HuH-7 (cell line): ENCODE results near the gene P2RY2.
A peak's percentile ranks its signal among the peaks of the same experiment; 100 is the strongest.
"Not testable (repeated sequence)": the region's sequence is repeated elsewhere in the genome, so short reads cannot be mapped to it uniquely, and the experiment has no call there.

Experiments used
- DNase-seq: peaks from one replicate; pipeline ENCODE4 v3.0.0; 2011; ENCODE audit warnings: low spot score

The P2RY2 gene

DNA sequence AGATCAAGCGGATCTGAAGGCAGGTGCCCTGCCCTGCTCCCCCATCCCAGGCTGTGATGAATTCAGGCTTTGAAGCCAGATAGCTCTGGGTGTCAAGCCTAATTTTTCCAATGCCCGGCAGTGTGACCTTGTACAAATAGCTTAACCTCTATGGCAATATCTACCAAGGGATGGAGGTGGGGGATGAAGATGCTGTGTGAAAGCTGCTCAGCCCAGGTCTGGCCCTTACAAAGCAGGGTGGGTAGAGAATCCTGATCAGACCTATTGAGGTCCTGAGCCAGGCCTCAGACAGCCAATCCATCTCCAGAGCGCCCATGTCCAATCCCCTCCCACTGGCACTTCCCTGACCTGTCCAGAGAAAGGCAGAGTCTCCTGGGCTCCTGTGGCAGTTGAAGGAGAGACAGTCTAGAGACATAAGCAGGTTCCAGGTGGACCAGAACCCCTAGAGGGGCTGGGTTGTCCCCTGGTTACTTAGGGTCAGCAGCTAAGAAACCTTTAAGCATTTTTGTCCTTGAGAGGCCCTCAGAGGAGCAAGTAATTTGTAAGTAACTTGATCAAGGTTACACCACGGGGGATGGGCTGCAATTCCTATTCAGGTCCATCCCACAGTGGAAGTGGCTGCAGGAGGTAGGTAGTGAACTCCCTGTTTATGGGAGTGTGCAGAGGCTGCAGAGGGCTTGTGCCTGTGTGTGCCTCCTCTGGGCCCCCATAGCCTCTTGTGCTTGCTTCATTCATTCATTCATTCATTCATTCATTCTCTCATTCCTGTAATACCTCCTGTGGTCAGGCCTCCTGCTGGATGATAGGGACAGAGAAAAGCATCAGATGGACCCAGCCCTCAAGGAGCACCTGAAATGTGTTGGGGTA, 10.4 kb downstream of the P2RY2 start:
- no peak for DNase-seq

DNA sequence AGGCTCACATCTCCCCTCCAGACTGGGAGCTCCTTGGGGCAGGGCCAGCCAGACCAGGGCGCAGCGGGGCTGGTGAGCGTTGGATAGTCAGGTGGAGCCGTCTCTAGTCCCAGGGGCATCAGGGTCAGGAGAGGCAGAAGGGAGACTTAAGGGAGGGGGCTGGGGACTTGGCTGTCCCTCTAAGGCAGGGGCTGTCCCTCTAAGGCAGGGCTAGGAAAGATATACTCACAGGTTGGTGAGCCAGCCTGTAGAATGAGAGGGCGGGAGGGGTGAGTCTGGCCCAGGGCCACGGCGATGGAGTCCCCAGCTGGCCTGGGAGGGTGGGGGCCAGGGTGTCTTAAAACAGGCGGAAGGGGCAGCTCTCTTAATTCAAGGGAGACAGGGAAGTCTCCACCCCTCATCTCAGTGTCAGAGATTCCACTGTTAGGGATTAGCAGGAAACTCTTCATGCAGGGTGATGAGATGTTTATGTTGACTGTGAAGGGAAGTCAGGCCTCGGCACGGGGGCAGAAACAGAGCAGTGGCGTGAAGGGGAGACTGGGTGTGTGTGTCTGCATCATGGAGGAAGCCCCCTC, 11.3 kb downstream of the P2RY2 start:
- peak; percentile 0 for DNase-seq

DNA sequence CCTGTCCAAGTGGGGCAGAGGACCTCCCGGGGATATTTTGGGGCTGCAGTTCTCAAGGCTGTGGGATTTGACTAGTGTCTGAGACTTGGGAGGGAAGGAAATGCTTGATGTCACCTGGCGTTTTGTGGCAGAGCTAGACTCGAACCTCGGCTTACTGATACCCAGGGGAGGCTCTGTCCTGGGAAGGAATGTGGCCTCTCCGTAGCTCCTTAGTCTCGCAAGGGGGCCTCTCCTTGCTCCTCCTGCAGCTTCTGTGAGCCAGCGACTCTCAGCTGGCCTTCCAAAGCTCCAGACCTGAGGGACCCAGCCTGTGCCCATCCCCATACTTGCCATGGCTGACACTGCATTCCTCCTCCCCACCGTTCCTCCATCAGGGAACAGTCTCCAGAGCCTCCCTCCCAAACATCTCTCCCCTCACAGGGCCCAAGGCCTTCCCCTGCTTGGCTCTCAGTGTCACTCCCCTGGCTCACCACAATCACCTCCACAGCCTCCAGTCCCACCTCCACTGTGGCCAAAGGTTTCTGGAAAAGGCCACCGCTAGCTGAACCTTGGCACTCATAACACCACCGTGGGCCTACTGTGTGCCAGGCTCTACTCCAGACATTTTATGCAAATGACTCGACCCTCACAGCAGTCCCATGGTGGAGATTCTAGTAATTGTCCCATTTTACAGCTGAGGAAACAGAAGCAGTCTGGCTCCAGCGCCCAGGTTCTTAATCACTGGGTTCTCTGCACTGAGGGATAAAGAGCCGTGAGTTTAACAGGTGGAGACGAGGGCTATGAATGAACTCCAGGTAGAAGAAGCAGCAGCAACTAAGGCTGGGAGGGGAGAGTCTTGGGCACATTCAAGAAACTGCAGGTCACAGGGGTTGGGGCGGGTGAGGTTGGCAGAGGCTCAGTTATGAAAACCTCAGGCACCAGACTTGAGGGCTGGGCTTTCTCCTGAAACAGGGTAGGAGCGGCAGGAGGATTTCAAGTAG, 12.1 kb downstream of the P2RY2 start:
- peak; percentile 1 for DNase-seq

DNA sequence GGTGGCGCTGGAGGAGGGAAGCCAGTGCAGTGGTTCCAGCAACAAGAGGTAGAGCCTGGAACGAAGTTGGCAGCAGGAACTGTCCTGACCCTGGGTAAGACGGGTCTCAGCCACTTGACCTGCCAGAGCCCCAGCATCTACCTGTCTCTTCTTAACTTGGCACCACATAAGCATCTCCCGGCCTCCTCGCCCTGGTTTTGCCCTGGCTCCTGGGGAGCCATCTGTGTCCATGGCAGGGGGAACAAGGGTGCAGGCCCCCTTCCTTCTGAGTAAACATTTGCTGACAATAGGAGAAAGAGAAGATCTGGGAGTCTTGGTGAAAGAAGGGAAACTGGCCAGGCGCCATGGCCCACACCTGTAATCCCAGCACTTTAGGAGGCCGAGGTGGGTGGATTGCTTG, 12.8 kb downstream of the P2RY2 start:
- DNase-seq = no peak

DNA sequence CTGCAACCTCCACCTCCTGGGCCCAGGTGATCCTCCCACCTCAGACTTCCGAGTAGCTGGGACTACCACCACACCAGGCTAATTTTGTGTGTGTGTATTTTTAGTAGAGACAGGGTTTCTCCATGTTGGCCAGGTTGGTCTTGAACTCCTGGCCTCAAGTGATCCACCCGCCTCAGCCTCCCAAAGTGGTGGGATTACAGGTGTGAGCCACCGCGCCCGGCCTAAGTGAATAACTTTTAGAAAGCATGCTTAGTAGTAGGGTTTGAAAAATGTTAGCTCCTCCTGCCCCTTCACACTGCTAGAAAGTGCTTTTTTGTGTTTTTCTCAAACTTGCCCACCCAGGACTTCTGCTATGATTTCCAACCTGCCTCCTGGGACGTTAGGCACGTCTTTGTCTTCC, 14.4 kb downstream of the P2RY2 start:
- not testable (repeated sequence) for DNase-seq

DNA sequence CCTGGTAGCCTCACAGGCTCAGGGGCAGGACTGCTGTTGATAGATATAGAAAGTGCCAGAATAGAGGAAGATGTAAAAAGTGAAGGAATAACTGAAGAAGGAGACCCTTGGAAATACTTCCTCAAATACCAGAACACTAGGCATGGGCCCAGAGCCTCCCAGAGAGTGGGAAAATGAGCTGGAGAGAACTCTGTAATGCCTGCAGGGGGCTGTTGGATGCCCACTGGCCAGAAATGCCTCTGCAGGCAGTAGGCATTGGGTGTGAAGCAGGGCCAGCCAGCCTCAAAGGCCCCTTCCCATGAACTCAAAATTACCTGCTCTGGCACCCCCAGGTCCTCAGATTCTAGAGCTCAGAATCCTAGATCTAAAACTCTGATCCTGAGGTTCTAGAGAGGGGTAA, 15.1 kb downstream of the P2RY2 start:
- DNase-seq = no peak

DNA sequence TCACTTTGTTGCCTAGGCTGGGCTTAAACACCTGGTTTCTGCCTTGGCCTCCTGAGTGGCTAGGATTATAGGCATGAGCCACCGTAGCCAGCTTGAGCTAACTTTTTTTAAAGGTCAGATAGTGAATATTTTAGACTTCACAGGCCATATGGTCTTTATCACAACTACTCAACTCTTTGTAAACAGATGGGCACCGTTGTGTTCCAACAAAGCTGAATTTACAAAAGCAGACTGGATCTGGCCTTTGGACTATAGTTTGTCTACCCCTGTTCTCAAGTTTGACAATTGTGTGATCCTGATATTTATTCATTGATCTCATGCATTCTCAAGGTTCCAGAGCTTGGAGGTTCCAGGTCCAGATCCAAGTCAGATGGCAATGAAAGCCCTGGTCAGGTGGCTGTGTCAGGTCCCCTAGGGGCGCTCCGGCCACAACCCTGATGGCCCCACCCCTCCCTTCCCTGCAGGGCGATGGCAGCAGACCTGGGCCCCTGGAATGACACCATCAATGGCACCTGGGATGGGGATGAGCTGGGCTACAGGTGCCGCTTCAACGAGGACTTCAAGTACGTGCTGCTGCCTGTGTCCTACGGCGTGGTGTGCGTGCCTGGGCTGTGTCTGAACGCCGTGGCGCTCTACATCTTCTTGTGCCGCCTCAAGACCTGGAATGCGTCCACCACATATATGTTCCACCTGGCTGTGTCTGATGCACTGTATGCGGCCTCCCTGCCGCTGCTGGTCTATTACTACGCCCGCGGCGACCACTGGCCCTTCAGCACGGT, 15.8 kb downstream of the P2RY2 start:
- no peak for DNase-seq

DNA sequence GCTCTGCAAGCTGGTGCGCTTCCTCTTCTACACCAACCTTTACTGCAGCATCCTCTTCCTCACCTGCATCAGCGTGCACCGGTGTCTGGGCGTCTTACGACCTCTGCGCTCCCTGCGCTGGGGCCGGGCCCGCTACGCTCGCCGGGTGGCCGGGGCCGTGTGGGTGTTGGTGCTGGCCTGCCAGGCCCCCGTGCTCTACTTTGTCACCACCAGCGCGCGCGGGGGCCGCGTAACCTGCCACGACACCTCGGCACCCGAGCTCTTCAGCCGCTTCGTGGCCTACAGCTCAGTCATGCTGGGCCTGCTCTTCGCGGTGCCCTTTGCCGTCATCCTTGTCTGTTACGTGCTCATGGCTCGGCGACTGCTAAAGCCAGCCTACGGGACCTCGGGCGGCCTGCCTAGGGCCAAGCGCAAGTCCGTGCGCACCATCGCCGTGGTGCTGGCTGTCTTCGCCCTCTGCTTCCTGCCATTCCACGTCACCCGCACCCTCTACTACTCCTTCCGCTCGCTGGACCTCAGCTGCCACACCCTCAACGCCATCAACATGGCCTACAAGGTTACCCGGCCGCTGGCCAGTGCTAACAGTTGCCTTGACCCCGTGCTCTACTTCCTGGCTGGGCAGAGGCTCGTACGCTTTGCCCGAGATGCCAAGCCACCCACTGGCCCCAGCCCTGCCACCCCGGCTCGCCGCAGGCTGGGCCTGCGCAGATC, 16.5 kb downstream of the P2RY2 start:
- no peak for DNase-seq

DNA sequence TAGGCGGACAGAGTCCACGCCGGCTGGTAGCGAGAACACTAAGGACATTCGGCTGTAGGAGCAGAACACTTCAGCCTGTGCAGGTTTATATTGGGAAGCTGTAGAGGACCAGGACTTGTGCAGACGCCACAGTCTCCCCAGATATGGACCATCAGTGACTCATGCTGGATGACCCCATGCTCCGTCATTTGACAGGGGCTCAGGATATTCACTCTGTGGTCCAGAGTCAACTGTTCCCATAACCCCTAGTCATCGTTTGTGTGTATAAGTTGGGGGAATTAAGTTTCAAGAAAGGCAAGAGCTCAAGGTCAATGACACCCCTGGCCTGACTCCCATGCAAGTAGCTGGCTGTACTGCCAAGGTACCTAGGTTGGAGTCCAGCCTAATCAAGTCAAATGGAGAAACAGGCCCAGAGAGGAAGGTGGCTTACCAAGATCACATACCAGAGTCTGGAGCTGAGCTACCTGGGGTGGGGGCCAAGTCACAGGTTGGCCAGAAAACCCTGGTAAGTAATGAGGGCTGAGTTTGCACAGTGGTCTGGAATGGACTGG, 17.2 kb downstream of the P2RY2 start:
- DNase-seq = no peak

DNA sequence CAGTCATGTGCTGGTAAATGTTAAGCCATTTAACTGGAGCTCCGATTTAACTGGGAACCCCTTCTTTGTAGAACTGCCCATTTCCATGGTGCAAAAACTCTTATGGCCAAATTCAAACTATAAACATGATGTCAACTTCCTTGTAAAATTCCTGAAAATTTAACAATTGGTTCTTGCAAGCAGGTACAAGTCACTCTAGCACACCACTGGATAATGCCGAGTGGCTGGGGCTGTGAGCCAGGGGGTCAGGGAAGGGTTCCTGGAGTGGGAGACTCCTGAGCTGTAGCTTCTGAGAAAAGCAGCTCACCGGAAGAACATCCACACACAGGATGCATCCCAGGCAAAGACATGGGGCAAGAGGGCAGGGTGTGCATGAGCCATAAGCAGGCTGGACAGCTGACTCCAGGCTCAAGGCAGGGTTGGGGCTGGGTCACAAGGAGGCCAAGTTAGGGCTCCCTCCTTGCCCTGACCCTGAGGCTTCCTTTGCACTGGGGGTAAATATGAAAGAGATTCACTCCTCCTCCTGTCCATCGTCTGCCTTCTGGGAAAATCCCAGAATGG, 18.2 kb downstream of the P2RY2 start:
- no peak for DNase-seq

DNA sequence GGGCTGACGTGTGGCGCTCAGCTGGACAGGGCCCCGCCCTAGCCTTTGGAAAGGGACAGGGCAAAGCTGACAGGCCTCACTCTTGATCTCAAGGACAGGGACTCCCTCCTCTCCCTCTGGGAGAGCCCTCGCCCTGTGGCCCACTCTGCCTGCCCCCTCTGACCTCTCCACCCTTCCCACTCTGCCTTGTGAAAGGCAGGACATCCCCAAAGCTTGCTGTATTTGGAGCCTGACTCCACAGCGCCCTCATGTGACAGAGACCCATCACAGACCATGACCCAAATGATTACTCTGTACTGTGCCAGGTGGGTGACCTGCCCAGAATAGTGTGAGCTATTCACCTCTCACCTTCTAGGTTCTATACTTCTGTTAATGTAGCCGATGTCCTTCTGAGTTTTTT, 18.8 kb downstream of the P2RY2 start:
- peak; percentile 87 for DNase-seq

DNA sequence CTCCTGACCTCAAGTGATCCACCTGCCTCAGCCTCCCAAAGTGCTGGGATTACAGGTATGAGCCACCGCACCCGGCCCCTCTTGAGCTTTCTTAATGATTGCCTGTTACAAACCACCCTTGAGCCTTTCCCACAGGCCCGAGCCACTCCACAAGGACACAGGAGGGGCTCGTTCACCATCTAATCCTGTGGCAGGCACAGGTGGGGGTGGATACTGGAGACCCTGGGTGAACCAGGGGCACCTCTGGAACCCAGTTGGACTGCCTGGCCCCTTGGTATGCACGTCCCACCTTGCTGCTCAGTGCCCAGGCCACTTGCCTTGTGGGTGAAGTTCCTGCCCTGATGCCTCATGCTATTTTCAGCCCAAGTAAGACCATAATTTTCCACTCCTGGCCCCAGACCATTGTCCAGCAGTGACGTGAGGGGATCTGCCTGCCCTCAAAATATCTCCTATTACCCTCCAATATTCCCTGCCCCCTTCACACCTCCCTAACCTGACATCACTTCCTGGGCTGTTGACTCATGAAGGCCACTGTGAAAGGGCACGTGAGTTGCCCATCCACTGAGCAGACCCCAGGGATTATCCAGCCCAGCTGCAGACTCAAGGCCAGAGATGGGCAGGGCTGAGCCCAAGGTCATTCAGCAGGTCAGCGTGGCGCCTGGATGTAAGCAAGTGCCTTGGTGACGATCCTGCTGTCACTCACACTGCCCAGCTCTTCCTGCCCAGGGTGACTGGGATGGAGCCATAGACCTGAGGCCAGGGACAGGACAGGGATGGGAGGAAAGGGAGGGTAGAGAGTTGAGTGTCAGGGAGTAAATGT, 19.6 kb downstream of the P2RY2 start:
- DNase-seq = no peak

DNA sequence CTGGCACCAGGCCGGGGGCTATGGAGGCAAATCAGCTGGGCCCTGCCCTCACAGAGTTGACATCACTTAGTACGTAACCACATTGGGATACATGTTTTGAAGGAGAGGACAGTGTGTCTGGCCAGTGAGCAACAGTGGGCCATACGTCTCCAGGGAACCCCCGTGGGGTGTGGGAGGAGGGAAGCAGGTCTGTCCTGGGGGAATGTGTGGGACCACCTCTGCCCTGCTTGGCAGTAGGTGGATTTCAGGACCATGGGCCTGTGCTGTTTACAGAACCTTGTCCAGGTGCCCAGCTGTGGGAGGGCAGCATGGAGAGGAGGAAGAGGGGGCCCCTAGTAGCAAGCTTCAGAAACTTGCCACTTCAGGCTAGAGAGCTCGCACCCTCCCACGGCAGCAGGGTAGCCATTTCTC, 21.0 kb downstream of the P2RY2 start:
- DNase-seq = no peak

DNA sequence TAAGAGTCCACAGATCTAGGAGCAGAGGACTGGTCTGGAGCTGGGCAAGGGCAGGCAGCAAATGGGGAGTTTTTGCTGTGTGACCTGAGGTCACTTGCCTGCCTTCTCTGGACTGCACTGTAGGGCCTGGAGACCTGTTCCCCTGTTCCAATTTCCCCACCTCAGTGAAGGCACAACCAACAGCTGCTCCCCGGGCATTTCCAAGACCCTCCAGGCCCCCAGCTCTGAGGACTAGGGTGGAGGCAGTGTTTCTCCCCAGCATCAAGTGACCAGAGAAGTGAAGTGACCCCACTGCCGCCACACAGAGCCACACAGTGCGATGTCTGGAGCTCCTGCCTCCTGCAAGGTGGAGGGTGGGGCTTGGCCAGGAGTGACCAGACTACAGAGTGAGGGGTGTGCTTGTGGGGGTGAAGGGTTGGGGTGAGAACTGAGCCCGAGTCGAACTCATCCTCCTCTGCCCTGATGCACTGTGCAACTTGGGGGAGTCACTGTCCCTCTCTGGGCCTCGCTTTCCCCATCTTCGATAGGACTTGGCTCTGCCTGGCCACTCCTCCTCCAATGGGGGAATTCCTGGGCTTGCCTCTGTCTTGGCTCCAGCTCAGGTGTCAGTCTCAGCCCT, 21.6 kb downstream of the P2RY2 start:
- DNase-seq = no peak

DNA sequence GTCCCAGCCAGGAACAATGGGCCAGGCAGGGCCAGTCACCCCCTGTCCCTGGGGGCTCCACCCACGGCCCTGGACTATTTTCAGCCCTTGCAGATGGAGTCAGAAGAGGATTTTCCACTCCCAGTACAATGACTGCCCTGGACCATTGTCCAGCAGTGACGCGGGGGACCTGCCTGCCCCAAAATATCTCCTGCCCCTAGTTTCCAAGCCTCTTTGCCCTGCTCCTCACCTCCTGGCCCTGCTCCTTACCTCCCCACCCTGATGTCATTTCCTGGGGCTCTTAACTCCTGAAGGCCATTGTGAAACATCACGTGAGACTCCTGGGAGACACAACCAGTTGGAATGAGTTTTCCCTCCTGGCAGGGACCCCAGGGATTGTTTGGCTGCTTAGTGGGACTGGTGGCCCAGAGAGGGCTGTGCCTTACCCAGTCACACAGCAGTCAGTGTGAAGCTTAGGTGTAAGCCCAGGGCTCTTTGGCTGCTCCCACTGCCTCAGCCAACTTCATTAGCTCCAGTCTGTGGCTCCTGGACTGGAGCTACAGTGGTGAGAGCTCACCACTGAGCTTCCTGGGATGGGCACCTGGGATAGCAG, 22.2 kb downstream of the P2RY2 start:
- DNase-seq = no peak

DNA sequence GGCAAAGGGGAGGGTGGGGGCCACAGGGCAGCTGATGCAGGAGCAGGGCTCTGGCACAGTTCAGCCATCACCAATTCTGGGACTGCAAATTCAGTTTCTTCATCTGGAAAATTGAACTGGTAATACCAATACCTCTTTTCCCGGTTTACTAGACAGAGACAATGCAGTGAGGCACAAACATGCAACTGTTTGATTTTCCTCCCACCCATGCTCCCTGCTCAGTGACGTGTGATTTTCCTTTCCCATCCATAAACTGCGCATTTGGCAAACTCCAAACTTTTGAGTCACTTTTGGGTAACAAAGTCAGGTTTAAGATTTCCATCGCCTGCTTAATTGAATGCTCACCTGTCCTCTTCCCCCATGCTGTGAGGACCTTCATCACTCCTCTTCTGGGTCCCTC, 23.2 kb downstream of the P2RY2 start:
- DNase-seq = no peak

DNA sequence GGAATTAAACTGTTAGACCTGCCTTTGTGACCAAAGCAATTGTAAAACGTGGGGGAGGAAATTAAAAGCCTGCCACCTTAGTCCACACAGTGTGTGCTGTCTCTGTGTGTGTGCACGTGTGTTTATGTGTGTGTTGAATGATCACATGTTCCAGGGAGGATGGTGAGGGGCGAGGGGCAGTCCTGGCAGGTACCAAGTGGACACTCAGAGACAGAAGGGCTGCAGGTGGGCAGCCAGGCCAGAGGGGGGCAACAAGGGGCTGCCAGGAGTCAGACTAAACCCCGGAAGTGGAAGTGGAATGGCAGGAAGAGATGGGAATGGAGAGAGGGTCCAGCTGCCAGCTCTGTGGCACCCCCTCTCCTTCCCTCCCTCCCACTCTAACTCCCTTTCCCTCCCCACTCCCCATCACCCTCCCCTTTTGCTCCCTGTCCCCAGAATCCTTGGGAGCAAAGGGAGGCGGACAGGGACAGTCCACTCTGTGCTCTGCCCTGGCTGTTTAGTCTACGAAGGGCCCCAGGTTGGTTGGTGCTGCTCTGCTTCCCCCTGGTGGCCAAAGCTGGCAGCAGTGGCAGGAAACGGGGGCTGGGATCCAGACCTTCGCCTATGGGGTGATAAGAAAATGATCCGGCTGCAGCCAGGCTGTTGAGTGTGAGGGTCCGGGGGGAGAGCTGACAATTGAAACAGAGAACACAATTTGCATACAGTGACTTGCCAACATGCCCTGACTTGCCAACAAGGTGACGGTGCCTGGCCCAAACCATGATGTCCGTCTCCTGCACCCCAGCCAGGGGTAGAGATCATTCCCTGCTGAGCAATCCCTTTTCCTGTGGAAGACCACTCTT, 24.4 kb downstream of the P2RY2 start:
- DNase-seq = peak; percentile 84

DNA sequence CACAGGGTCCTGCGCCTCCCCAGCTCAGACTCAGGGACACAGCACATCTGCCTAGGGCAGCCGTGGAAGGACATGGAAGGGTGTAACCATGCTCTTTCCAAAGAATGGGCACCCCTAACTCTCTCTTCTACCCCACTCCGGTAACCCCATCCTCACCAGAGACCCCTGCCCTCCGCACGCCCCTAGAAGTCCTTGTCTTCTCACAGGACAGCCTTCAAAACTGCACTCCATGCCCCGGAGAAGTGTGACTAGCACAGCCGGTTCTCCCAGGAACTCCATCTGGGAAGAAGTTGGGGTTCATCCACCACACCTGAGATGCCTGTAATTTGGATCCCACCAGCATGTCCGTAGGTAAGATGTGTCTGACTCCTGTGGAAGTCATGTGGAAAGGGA, 25.0 kb downstream of the P2RY2 start:
- no peak for DNase-seq
